Neural cell (in vitro differentiated cells): ENCODE results near the gene THRAP3. TPM values are rescaled to one million over a fixed set of nuclear protein-coding genes. Genes with fewer than 3 reads are reported as not detected.

Experiments
- H2AFZ ChIP-seq: fragments of 200-600, 300-800 bp; sonication (generic), shearing (Covaris generic); 2 replicates; pipeline ENCODE4 v1.6.0; 2014; ENCODE audit warnings: low read depth, mild to moderate bottlenecking, antibody characterized with exemption, low read length, moderate library complexity
- H3F3A ChIP-seq: fragments of 200-600 bp; shearing (Covaris generic); 2 replicates; pipeline ENCODE4 v1.6.1; 2016; ENCODE audit warnings: mild to moderate bottlenecking, moderate library complexity, mixed read lengths, antibody characterized with exemption, low read length; ENCODE audit not compliant: insufficient read depth, poor library complexity, severe bottlenecking
- H3K27ac ChIP-seq: fragments of 200-600, 300-800 bp; sonication (generic), shearing (Covaris generic); 2 replicates; pipeline ENCODE4 v1.5.1; 2014; ENCODE audit warnings: mild to moderate bottlenecking, low read length, moderate library complexity
- H3K27me3 ChIP-seq: fragments of 300-800, 200-600 bp; sonication (generic), shearing (Covaris generic); 2 replicates; pipeline ENCODE4 v1.6.0; 2014; ENCODE audit warnings: mild to moderate bottlenecking, low read depth, low read length, moderate library complexity; ENCODE audit not compliant: insufficient read depth
- H3K36me3 ChIP-seq: fragments of 300-800, 200-600 bp; sonication (generic), shearing (Covaris generic); 2 replicates; pipeline ENCODE4 v1.5.1; 2014; ENCODE audit warnings: mild to moderate bottlenecking, antibody characterized with exemption, low read length, moderate library complexity; ENCODE audit not compliant: insufficient read depth
- H3K4me2 ChIP-seq: fragments of 300-800, 200-600 bp; sonication (generic), shearing (Covaris generic); 2 replicates; pipeline ENCODE4 v1.6.0; 2014; ENCODE audit warnings: mild to moderate bottlenecking, low read length
- H3K4me3 ChIP-seq: fragments of 300-800, 200-600 bp; sonication (generic), shearing (Covaris generic); 2 replicates; pipeline ENCODE4 v1.5.1; 2014; ENCODE audit warnings: mild to moderate bottlenecking, low read length, moderate library complexity
- H3K79me2 ChIP-seq: fragments of 200-600 bp; shearing (Covaris generic); replicated peaks from 2 replicates; pipeline ENCODE4 v1.6.0; 2014; ENCODE audit warnings: mild to moderate bottlenecking, low read length, moderate library complexity; ENCODE audit not compliant: insufficient read depth
- H3K9ac ChIP-seq: fragments of 300-800, 200-600 bp; sonication (generic), shearing (Covaris generic); 2 replicates; pipeline ENCODE4 v1.6.1; 2016; ENCODE audit warnings: mild to moderate bottlenecking, low read length, mixed read lengths
- H3K9me2 ChIP-seq: fragments of 200-600 bp; shearing (Covaris generic); 2 replicates; pipeline ENCODE4 v1.6.1; 2016; ENCODE audit warnings: mild to moderate bottlenecking, low read length, mixed read lengths; ENCODE audit not compliant: insufficient read depth
- H3K9me3 ChIP-seq: fragments of 200-600, 300-800 bp; sonication (generic), shearing (Covaris generic); 2 replicates; pipeline ENCODE4 v1.6.1; 2016; ENCODE audit warnings: mild to moderate bottlenecking, mixed run types, low read length, moderate library complexity, mixed read lengths
- H4K20me1 ChIP-seq: fragments of 200-600 bp; shearing (Covaris generic); 2 replicates; pipeline ENCODE4 v1.6.1; 2016; ENCODE audit warnings: mild to moderate bottlenecking, mixed run types; ENCODE audit not compliant: insufficient read depth
- EP300 ChIP-seq: fragments of 450-650 bp; conservative IDR thresholded peaks from 2 replicates; pipeline ENCODE4 v1.6.1; 2014; ENCODE audit warnings: antibody characterized with exemption, mild to moderate bottlenecking, moderate library complexity; ENCODE audit not compliant: poor library complexity, severe bottlenecking
- EZH2 ChIP-seq: fragments of 200-600, 300-800 bp; shearing (Covaris generic), sonication (generic); IDR thresholded peaks from 2 replicates; pipeline ENCODE4 v1.6.1; 2014; ENCODE audit warnings: antibody characterized with exemption, low read length, borderline replicate concordance, mild to moderate bottlenecking; ENCODE audit not compliant: insufficient read depth, poor library complexity, severe bottlenecking
- MXI1 ChIP-seq: fragments of 450-650 bp; conservative IDR thresholded peaks from 2 replicates; pipeline ENCODE4 v1.6.1; 2014; ENCODE audit warnings: antibody characterized with exemption, mild to moderate bottlenecking; ENCODE audit not compliant: poor library complexity, severe bottlenecking
- POLR2AphosphoS5 ChIP-seq: IDR thresholded peaks from 2 replicates; pipeline ENCODE4 v1.6.1; 2012
- RAD21 ChIP-seq: fragments of 450-650 bp; conservative IDR thresholded peaks from 2 replicates; pipeline ENCODE4 v1.6.1; 2014; ENCODE audit warnings: antibody characterized with exemption, mild to moderate bottlenecking, moderate library complexity
- SMC3 ChIP-seq: fragments of 450-650 bp; conservative IDR thresholded peaks from 2 replicates; pipeline ENCODE4 v1.6.1; 2014; ENCODE audit warnings: antibody characterized with exemption, mild to moderate bottlenecking, moderate library complexity; ENCODE audit not compliant: poor library complexity
- TAF1 ChIP-seq: IDR thresholded peaks from 2 replicates; pipeline ENCODE4 v1.6.1; 2012; ENCODE audit warnings: low read depth
- polyA plus RNA-seq: library from polyadenylated mRNA; depleted of rRNA; stranded (reverse); fragments of >200 nt; gene quantifications from 2 replicates; pipeline ENCODE4 v1.2.3, GENCODE V29; 2014
- TF ChIP-seq, protein P1 (sequence below): IDR thresholded peaks from 2 replicates; pipeline ENCODE4 v1.6.1; 2012; ENCODE audit warnings: borderline replicate concordance
- TF ChIP-seq, protein P2 (sequence below): fragments of 450-650 bp; IDR thresholded peaks from 2 replicates; pipeline ENCODE4 v1.5.1; 2014; ENCODE audit warnings: antibody characterized with exemption, mild to moderate bottlenecking, moderate library complexity; ENCODE audit not compliant: poor library complexity, severe bottlenecking

The THRAP3 gene
- polyA plus RNA-seq, 1 donor from 2014 or later, result 54.4 TPM

DNA sequence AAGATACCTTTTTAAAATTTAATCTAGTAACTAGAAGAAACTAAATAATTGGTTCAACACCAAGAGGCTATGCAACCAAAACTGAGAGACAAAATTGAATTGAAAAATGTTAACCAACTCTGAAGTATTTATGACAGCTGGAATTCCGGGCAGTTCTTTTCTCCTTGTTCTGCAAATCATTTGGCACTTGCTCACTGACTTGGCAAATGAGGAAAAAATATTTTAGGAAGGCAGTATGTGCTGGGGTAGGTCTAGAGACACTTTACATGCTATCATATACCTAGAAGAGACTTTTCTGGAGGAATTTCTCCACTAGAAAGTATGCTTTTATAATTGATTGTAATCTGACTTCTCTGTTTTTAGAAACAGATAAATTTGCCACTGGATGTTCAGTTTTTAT is 59.8 kb downstream of the THRAP3 start:
- H3F3A ChIP-seq, result no peaks in the 10 kb centered on the region
- H3K9me2 ChIP-seq, result no peaks in the 10 kb centered on the region
- H3K36me3 ChIP-seq, result peaks cover 6% of the 10 kb centered on the region
- no peak overlapping the region for H3K4me3 ChIP-seq
- no peak overlapping the region for H2AFZ ChIP-seq
- no peak overlapping the region for H3K9ac ChIP-seq
- no peaks in the 10 kb centered on the region for H3K9me3 ChIP-seq
- no peaks in the 10 kb centered on the region for H3K79me2 ChIP-seq
- H3K27ac ChIP-seq, result no peak overlapping the region
- H3K27me3 ChIP-seq, result no peaks in the 10 kb centered on the region
- H4K20me1 ChIP-seq, result no peaks in the 10 kb centered on the region
- TF ChIP-seq POLR2AphosphoS5 (no peak), SMC3 (no peak), EZH2 (no peak), MXI1 (no peak), EP300 (no peak), RAD21 (no peak), TAF1 (no peak)
- TF ChIP-seq, protein P1, sequence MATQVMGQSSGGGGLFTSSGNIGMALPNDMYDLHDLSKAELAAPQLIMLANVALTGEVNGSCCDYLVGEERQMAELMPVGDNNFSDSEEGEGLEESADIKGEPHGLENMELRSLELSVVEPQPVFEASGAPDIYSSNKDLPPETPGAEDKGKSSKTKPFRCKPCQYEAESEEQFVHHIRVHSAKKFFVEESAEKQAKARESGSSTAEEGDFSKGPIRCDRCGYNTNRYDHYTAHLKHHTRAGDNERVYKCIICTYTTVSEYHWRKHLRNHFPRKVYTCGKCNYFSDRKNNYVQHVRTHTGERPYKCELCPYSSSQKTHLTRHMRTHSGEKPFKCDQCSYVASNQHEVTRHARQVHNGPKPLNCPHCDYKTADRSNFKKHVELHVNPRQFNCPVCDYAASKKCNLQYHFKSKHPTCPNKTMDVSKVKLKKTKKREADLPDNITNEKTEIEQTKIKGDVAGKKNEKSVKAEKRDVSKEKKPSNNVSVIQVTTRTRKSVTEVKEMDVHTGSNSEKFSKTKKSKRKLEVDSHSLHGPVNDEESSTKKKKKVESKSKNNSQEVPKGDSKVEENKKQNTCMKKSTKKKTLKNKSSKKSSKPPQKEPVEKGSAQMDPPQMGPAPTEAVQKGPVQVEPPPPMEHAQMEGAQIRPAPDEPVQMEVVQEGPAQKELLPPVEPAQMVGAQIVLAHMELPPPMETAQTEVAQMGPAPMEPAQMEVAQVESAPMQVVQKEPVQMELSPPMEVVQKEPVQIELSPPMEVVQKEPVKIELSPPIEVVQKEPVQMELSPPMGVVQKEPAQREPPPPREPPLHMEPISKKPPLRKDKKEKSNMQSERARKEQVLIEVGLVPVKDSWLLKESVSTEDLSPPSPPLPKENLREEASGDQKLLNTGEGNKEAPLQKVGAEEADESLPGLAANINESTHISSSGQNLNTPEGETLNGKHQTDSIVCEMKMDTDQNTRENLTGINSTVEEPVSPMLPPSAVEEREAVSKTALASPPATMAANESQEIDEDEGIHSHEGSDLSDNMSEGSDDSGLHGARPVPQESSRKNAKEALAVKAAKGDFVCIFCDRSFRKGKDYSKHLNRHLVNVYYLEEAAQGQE, result no peak
- TF ChIP-seq, protein P2, sequence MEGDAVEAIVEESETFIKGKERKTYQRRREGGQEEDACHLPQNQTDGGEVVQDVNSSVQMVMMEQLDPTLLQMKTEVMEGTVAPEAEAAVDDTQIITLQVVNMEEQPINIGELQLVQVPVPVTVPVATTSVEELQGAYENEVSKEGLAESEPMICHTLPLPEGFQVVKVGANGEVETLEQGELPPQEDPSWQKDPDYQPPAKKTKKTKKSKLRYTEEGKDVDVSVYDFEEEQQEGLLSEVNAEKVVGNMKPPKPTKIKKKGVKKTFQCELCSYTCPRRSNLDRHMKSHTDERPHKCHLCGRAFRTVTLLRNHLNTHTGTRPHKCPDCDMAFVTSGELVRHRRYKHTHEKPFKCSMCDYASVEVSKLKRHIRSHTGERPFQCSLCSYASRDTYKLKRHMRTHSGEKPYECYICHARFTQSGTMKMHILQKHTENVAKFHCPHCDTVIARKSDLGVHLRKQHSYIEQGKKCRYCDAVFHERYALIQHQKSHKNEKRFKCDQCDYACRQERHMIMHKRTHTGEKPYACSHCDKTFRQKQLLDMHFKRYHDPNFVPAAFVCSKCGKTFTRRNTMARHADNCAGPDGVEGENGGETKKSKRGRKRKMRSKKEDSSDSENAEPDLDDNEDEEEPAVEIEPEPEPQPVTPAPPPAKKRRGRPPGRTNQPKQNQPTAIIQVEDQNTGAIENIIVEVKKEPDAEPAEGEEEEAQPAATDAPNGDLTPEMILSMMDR, result no peak
- H3K4me2 ChIP-seq, result no peak overlapping the region

DNA sequence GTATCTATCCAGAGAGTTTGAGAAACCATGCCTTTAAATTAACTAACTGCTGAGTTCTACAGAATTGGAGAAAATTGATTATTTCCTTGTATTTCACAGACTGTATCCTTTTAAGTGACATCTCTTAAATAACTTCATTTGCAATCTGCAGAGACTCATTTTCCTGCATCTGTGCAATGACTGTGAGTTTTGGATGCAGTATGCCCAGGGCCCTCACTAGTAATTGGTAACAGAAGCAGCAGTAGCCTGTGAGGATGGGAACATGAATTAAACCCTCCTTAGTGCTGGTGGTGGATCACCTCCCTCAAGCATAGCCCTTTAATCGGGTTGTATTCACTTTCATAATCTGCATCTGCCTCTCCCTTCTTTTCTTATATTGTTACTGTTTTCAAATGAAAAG is 60.3 kb downstream of the THRAP3 start:
- no peak overlapping the region for H2AFZ ChIP-seq
- no peak overlapping the region for H3K27ac ChIP-seq
- no peaks in the 10 kb centered on the region for H3K9me3 ChIP-seq
- H3K36me3 ChIP-seq, result peaks cover 6% of the 10 kb centered on the region
- H4K20me1 ChIP-seq, result no peaks in the 10 kb centered on the region
- no peaks in the 10 kb centered on the region for H3F3A ChIP-seq
- no peak overlapping the region for H3K9ac ChIP-seq
- no peak overlapping the region for H3K4me3 ChIP-seq
- no peak for TF ChIP-seq MXI1
- TF ChIP-seq POLR2AphosphoS5, result no peak
- TF ChIP-seq, protein P1, result no peak
- no peaks in the 10 kb centered on the region for H3K9me2 ChIP-seq
- H3K79me2 ChIP-seq, result no peaks in the 10 kb centered on the region
- no peaks in the 10 kb centered on the region for H3K27me3 ChIP-seq
- H3K4me2 ChIP-seq, result no peak overlapping the region
